Upper lobe of left lung (tissue), 6 donors: ENCODE data around the gene DCUN1D5. TPM values are rescaled to one million over a fixed set of nuclear protein-coding genes. Genes with fewer than 3 reads are reported as not detected.
"Not testable (repeated sequence)": the region's sequence is repeated elsewhere in the genome, so short reads cannot be mapped to it uniquely, and the experiment has no call there.

Source experiments
- ATAC-seq, 2 donors: fragments of 200-7000 bp; cut with Tn5 transposase; one replicate each; pipeline ENCODE4 v1.9.1; 2022; ENCODE audit warnings: mild to moderate bottlenecking in 2 of 2, moderate library complexity in 2 of 2; ENCODE audit not compliant: low FRiP score in 2 of 2
- DNase-seq, 2 donors: peaks; one replicate each; pipeline ENCODE4 v3.0.0-alpha.2; 2019 to 2020
- H3K27ac ChIP-seq, 4 donors: fragments of 200-600 bp; sonication (generic); one replicate each; pipeline ENCODE4 v1.5.1; 2016 to 2019
- H3K27me3 ChIP-seq, 4 donors: fragments of 200-600 bp; sonication (generic); one replicate each; pipeline ENCODE4 v1.5.1; 2017 to 2019
- H3K36me3 ChIP-seq, 4 donors: fragments of 200-600 bp; sonication (generic); one replicate each; pipeline ENCODE4 v1.5.1; 2016 to 2019
- H3K4me1 ChIP-seq, 4 donors: fragments of 200-600 bp; sonication (generic); one replicate each; pipeline ENCODE4 v1.5.1; 2018 to 2019
- H3K4me3 ChIP-seq, 4 donors: fragments of 200-600 bp; sonication (generic); one replicate each; pipeline ENCODE4 v1.5.1; 2017 to 2019; ENCODE audit warnings: mild to moderate bottlenecking in 2 of 4, moderate library complexity in 1 of 4
- H3K9me3 ChIP-seq, 4 donors: fragments of 200-600 bp; sonication (generic); one replicate each; pipeline ENCODE4 v1.5.1; 2018 to 2019
- EP300 ChIP-seq, 4 donors: sonication (generic); formaldehyde crosslinking; IDR thresholded peaks; one replicate each; pipeline ENCODE4 v1.5.1; 2017; ENCODE audit warnings: antibody characterized with exemption in 4 of 4, control low read depth in 2 of 4
- POLR2A ChIP-seq, 4 donors: fragments of 450-650 bp; IDR thresholded peaks; one replicate each; pipeline ENCODE4 v1.5.1; 2016 to 2017; ENCODE audit warnings: antibody characterized with exemption in 4 of 4, mild to moderate bottlenecking in 2 of 4
- POLR2AphosphoS5 ChIP-seq, 2 donors: sonication (generic); formaldehyde crosslinking; IDR thresholded peaks; one replicate each; pipeline ENCODE4 v1.5.1; 2017; ENCODE audit warnings: antibody characterized with exemption in 2 of 2
- WGBS, 2 donors: methylation state at CpG; one replicate each; pipeline ENCODE4 v1.1.5; 2017 to 2018; 5-methylcytosine and 5-hydroxymethylcytosine counted together
- total RNA-seq, 6 donors: library from RNA; depleted of rRNA in 4 of 6; stranded (reverse); fragments of >200 nt in 4 of 6; gene quantifications; one replicate each; pipeline versions ENCODE4 v1.1.0 to v1.2.1, GENCODE V29; 2016 to 2021
- TF ChIP-seq, protein P1 (sequence below), 6 experiments: fragments of 450-650 bp in 4 of 6; fragments of 200-600 bp in 2 of 6; sonication (generic) in 2 of 6; IDR thresholded peaks; one replicate each; pipeline ENCODE4 v1.5.1; 2016 to 2019; ENCODE audit warnings: antibody characterized with exemption in 6 of 6
- donor health status: DM: no; HTN: no; CAD: no; lungs with moderate emphysema.
- donor health status: DM: no; HTN: yes; CAD: no; lungs with severe emphysema.

Gene DCUN1D5
- total RNA-seq, 6 donors from 2014 or later: 18.2 to 92.8 (median 43.9) TPM

DNA sequence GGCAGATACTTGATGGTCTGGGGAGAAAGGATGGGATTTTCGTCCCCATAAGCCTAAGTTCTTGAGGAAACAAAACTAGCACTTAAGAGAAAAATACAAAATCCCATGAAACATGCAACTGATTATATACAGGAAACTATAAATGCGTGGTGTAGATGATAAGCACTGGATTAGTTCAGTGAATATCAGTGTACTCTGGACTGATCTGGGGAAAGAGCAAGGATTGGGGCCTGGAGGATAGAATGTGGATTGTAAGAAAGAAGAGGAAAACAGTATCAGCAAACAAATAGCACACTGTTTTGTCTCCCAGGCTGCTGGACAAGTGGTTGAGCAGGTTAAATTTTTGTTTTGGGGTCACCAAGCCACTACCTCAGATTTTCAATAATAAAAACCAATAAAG, 49.8 kb downstream of the DCUN1D5 start:
- no peaks in the 10 kb centered on the region for H3K9me3 ChIP-seq
- H3K4me3 ChIP-seq: no peak overlapping the region
- H3K36me3 ChIP-seq: no peaks in the 10 kb centered on the region
- WGBS, 2 donors: 81 to 83% methylated on average over 2 of the region's 2 CpGs
- no peaks in the 10 kb centered on the region for H3K4me1 ChIP-seq
- H3K27ac ChIP-seq: no peak overlapping the region
- ATAC-seq (no peak), DNase-seq (no peak)
- no peaks in the 10 kb centered on the region for H3K27me3 ChIP-seq
- TF ChIP-seq EP300 (IDR thresholded peaks at IDR 0.05) (no peak), POLR2AphosphoS5 (IDR thresholded peaks at IDR 0.05) (no peak), POLR2A (IDR thresholded peaks at IDR 0.05) (no peak)
- TF ChIP-seq, protein P1, sequence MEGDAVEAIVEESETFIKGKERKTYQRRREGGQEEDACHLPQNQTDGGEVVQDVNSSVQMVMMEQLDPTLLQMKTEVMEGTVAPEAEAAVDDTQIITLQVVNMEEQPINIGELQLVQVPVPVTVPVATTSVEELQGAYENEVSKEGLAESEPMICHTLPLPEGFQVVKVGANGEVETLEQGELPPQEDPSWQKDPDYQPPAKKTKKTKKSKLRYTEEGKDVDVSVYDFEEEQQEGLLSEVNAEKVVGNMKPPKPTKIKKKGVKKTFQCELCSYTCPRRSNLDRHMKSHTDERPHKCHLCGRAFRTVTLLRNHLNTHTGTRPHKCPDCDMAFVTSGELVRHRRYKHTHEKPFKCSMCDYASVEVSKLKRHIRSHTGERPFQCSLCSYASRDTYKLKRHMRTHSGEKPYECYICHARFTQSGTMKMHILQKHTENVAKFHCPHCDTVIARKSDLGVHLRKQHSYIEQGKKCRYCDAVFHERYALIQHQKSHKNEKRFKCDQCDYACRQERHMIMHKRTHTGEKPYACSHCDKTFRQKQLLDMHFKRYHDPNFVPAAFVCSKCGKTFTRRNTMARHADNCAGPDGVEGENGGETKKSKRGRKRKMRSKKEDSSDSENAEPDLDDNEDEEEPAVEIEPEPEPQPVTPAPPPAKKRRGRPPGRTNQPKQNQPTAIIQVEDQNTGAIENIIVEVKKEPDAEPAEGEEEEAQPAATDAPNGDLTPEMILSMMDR (IDR thresholded peaks at IDR 0.05): no peak

DNA sequence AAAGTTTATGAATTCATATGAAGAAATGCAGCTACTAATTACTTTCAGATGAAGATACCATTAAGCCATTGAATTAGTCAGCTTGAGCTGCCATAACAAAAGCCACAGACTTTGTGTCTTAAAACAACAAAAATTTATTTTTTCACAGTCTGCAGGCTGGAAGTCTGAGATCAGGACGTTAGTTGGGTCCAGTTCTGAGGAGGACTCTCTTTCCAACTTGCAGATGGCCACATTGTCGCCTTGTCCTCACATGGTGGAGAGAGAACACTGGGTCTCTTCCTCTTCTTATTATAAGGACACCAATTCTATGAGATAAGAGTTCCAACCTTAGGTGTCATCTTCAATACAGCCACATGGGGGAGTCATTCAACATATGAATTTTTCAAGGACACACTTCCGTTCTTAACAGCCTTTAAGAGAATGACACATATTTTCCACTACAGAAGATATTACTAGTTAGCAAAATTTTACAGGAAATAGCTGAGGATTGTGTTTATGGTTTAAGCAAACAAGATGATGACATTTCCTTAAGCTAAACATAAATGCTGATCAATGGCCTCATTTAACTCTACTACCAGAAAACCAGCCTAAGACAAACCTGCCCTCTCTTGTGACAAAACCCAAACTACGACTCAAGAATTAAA, 56.0 kb downstream of the DCUN1D5 start:
- no peak overlapping the region for H3K4me3 ChIP-seq
- H3K36me3 ChIP-seq: no peaks in the 10 kb centered on the region
- no peak for DNase-seq
- TF ChIP-seq, protein P1 (IDR thresholded peaks at IDR 0.05): peak; percentile 43 to 77 (median 60)
- TF ChIP-seq EP300 (IDR thresholded peaks at IDR 0.05): peak in 2 of 4 donors; percentile 3 to 8
- TF ChIP-seq POLR2AphosphoS5 (IDR thresholded peaks at IDR 0.05): peak in 1 of 2 donors; percentile 25
- TF ChIP-seq POLR2A (IDR thresholded peaks at IDR 0.05): no peak
- no peaks in the 10 kb centered on the region for H3K27me3 ChIP-seq
- H3K27ac ChIP-seq: peak overlapping the region in 1 of 4 donors; percentile 43
- H3K9me3 ChIP-seq: no peaks in the 10 kb centered on the region
- ATAC-seq: peak; percentile 72 to 86
- WGBS, 2 donors: 26 to 31% methylated on average over 4 of the region's 4 CpGs
- peaks cover 0 to 5% (median 0%) of the 10 kb centered on the region in 4 donors for H3K4me1 ChIP-seq

DNA sequence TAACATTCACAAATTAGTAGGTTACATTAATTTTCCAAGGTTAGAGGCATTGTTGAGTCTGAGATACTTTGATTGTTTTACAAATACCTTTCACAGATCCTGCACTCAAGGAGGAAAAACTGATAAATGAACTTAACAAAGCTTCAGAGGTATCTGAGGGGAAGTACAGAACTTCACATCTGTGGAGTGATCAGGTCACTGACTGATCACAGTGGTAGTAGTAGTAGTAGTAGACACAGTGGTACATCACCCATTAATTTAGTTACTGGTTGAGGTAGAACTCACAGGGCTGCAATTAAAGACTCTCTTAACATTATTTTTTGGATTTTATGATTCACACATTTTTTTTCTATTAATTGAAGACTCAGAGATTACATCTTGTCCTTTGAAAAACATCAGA, 56.7 kb downstream of the DCUN1D5 start:
- Histone ChIP-seq H3K4me3 (no peak overlapping the region), H3K27me3 (no peaks in the 10 kb centered on the region), H3K36me3 (no peaks in the 10 kb centered on the region), H3K27ac (no peak overlapping the region), H3K4me1 (peaks cover 0 to 5% (median 0%) of the 10 kb centered on the region in 4 donors), H3K9me3 (no peaks in the 10 kb centered on the region)
- TF ChIP-seq, protein P1 (IDR thresholded peaks at IDR 0.05): no peak
- TF ChIP-seq POLR2AphosphoS5 (IDR thresholded peaks at IDR 0.05): no peak
- TF ChIP-seq POLR2A (IDR thresholded peaks at IDR 0.05): no peak
- no peak for TF ChIP-seq EP300 (IDR thresholded peaks at IDR 0.05)
- ATAC-seq (no peak), DNase-seq (no peak)

DNA sequence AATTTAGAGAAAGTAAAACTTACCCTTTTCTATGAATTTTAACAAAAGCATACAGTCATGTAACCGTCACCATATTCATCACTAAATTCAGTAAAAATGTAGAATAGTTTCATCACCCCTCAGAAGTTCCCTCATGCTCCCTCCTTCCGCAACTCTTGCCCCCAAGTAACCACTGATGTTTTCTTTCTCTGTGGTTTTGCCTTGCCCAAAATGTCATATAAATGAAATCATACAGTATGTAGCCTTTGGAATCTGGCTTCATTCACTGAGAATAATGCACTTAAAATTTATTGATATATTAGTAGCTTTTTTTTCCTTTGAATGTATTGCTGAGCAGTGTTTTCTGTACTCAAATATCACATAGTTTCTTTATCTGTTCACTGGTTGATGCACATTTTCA, 60.1 kb downstream of the DCUN1D5 start:
- Histone ChIP-seq H3K4me1 (peaks cover 0 to 5% (median 0%) of the 10 kb centered on the region in 4 donors), H3K36me3 (no peaks in the 10 kb centered on the region), H3K27me3 (no peaks in the 10 kb centered on the region), H3K4me3 (no peak overlapping the region), H3K9me3 (no peaks in the 10 kb centered on the region), H3K27ac (no peak overlapping the region)
- TF ChIP-seq, protein P1 (IDR thresholded peaks at IDR 0.05): no peak
- TF ChIP-seq POLR2AphosphoS5 (IDR thresholded peaks at IDR 0.05) (no peak), POLR2A (IDR thresholded peaks at IDR 0.05) (no peak), EP300 (IDR thresholded peaks at IDR 0.05) (no peak)
- DNase-seq: no peak
- WGBS, 2 donors: 80 to 82% methylated on average over 2 of the region's 2 CpGs
- ATAC-seq: no peak

DNA sequence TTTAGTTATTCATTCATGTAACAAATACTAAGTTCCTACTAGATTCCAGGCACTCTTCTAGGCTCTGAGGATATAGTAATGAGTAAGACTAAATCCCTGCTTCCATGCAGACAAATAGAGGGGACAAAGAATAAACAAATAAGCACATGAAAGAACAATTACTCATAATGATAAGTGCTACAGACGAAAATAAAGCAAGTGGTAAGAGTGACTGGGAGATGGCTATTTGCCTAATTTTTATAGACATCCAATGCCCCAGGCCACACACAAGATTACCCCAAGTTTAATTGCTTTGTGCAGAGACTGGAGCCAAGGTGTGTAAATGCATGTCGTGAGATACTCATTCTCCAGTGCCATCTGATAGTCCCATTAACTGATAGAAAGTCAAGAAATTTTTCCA, 62.6 kb downstream of the DCUN1D5 start:
- Histone ChIP-seq H3K27ac (no peak overlapping the region), H3K4me3 (no peak overlapping the region), H3K27me3 (no peaks in the 10 kb centered on the region), H3K36me3 (no peaks in the 10 kb centered on the region), H3K4me1 (no peaks in the 10 kb centered on the region), H3K9me3 (no peaks in the 10 kb centered on the region)
- ATAC-seq (no peak), DNase-seq (no peak)
- TF ChIP-seq POLR2A (IDR thresholded peaks at IDR 0.05) (no peak), POLR2AphosphoS5 (IDR thresholded peaks at IDR 0.05) (no peak), EP300 (IDR thresholded peaks at IDR 0.05) (no peak)
- TF ChIP-seq, protein P1 (IDR thresholded peaks at IDR 0.05): no peak
- 37 to 46% methylated on average over 2 of the region's 2 CpGs for WGBS, 2 donors

DNA sequence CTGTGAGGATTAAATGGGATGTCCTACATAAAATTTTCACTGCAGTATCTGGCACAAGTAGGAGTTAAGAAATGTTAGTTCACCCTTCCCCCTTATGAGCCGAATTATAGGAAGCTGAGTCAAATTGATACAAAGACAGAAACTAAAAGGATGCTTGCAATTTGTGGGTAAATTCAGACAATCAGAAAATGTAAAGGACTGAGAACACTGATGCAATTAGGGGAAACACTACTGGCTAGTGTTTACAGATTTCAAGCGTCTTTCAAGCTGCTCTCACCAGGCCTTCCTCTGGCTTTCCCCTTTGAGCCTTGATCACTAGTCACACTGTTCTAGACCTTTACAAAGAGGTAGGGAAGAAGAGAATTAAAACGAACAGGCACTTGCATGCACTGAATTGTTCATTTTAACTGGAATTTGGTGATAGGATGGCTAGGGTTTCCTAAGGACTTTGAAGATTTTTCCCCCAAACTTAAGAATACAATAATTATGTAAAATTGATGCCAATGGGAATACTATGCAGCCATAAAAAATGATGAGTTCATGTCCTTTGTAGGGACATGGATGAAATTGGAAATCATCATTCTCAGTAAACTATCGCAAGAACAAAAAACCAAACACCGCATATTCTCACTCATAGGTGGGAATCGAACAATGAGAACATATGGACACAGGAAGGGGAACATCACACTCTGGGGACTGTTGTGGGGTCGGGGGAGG, 63.5 kb downstream of the DCUN1D5 start:
- not testable (repeated sequence) for H3K4me3 ChIP-seq, H3K9me3 ChIP-seq, H3K27me3 ChIP-seq, ATAC-seq, H3K36me3 ChIP-seq, H3K27ac ChIP-seq, H3K4me1 ChIP-seq, DNase-seq
- 73 to 77% methylated on average over 6 to 7 of the region's 7 CpGs for WGBS, 2 donors
